ENCODE measurements around the gene OR6C68. TPM values are rescaled to one million over a fixed set of nuclear protein-coding genes. Genes with fewer than 3 reads are reported as not detected.
A peak's percentile ranks its signal among the peaks of the same experiment; 100 is the strongest.

Gene OR6C68
- total RNA-seq, 1 experiment from 2014 or later, result not detected

DNA sequence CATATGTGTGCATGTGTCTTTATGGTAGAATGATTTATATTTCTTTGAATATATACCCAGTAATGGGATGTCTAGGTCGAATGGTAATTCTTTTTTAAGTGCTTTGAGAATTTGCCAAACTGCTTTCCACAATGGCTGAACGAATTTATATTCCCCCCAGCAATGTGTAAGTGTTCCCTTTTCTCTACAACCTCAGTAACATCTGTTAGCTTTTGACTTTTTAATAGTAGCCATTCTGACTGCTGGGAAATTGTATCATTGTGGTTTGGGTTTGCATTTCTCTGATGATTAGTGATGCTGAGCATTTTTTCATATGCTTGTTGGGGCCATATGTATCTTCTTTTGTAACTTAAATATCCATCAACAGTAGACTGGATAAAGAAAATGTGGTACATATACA, 9.4 kb downstream of the OR6C68 start:
- DNase-seq, result no peak
- no peaks in the 10 kb centered on the region for H3K27me3 ChIP-seq (ENCODE audit: control insufficient read depth, insufficient read depth, low read length)
- H3K4me3 ChIP-seq (ENCODE audit: insufficient read depth, low read depth, low read length), result no peak overlapping the region
- no peaks in the 10 kb centered on the region for H3K36me3 ChIP-seq (replicated peaks; ENCODE audit: control insufficient read depth, insufficient read depth, low read length)

GRCh38 chr12:55515696-55516095, 23.5 kb downstream of the OR6C68 start:
- Histone ChIP-seq H3K4me3 (ENCODE audit: insufficient read depth, low read depth, low read length) (no peak overlapping the region), H3K27me3 (ENCODE audit: control insufficient read depth, insufficient read depth, low read length) (no peaks in the 10 kb centered on the region), H3K36me3 (replicated peaks; ENCODE audit: control insufficient read depth, insufficient read depth, low read length) (no peaks in the 10 kb centered on the region)
- DNase-seq, result peak; percentile 13

GRCh38 chr12:55516391-55516790, 24.2 kb downstream of the OR6C68 start:
- H3K36me3 ChIP-seq (replicated peaks; ENCODE audit: control insufficient read depth, insufficient read depth, low read length), result no peaks in the 10 kb centered on the region
- H3K4me3 ChIP-seq (ENCODE audit: insufficient read depth, low read depth, low read length), result no peak overlapping the region
- DNase-seq, result no peak
- no peaks in the 10 kb centered on the region for H3K27me3 ChIP-seq (ENCODE audit: control insufficient read depth, insufficient read depth, low read length)

Other genes starting within 250 kb of the OR6C68 start
- not detected in 2 replicates for gene OR6C74, start 247.8 kb upstream of the OR6C68 start, total RNA-seq (2014; rRNA removed; shearing (Covaris generic))
- not detected in 2 replicates for gene OR6C6, start 195.8 kb upstream of the OR6C68 start, total RNA-seq (2014; rRNA removed; shearing (Covaris generic))
- not detected in 2 replicates for gene OR6C1, start 178.0 kb upstream of the OR6C68 start, total RNA-seq (2014; rRNA removed; shearing (Covaris generic))
- gene OR6C3, start 161.6 kb upstream of the OR6C68 start, total RNA-seq (2014; rRNA removed; shearing (Covaris generic)), result not detected in 2 replicates
- gene OR6C75, start 129.4 kb upstream of the OR6C68 start, total RNA-seq (2014; rRNA removed; shearing (Covaris generic)), result not detected in 2 replicates
- gene OR6C65, start 91.8 kb upstream of the OR6C68 start, total RNA-seq (2014; rRNA removed; shearing (Covaris generic)), result not detected in 2 replicates
- gene OR6C76, start 66.1 kb upstream of the OR6C68 start, total RNA-seq (2014; rRNA removed; shearing (Covaris generic)), result not detected in 2 replicates
- gene OR6C2, start 48.3 kb upstream of the OR6C68 start, total RNA-seq (2014; rRNA removed; shearing (Covaris generic)), result not detected in 2 replicates
- not detected in 2 replicates for gene OR6C70, start 22.2 kb upstream of the OR6C68 start, total RNA-seq (2014; rRNA removed; shearing (Covaris generic))
- not detected in 2 replicates for gene OR6C4, start 57.2 kb downstream of the OR6C68 start, total RNA-seq (2014; rRNA removed; shearing (Covaris generic))
- not detected in 2 replicates for gene OR2AP1, start 80.1 kb downstream of the OR6C68 start, total RNA-seq (2014; rRNA removed; shearing (Covaris generic))
- gene OR10P1, start 144.5 kb downstream of the OR6C68 start, total RNA-seq (2014; rRNA removed; shearing (Covaris generic)), result not detected in 2 replicates
- gene ITGA7, start 215.5 kb downstream of the OR6C68 start, total RNA-seq (2014; rRNA removed; shearing (Covaris generic)), result 38.0 and 46.1 TPM in 2 replicates
- 59.6 and 76.9 TPM in 2 replicates for gene BLOC1S1, start 223.7 kb downstream of the OR6C68 start, total RNA-seq (2014; rRNA removed; shearing (Covaris generic))
- 2.1 and 4.2 TPM in 2 replicates for gene RDH5, start 228.0 kb downstream of the OR6C68 start, total RNA-seq (2014; rRNA removed; shearing (Covaris generic))
- 314 and 321 TPM in 2 replicates for gene CD63, start 236.6 kb downstream of the OR6C68 start, total RNA-seq (2014; rRNA removed; shearing (Covaris generic))